NOMO-1 treated with dmso at 0.1 percent for 144 hours (cell line): ENCODE results near the gene AFAP1.
"Not testable (repeated sequence)": the region's sequence is repeated elsewhere in the genome, so short reads cannot be mapped to it uniquely, and the experiment has no call there.

Experiments used
- DNase-seq: peaks from one replicate; lab custom pipeline; 2025; ENCODE audit not compliant: unreplicated experiment; lab: John Stamatoyannopoulos, UW

The AFAP1 gene

GRCh38 chr4:7918187-7918586, 21.5 kb downstream of the AFAP1 start:
- not testable (repeated sequence) for DNase-seq

GRCh38 chr4:7917669-7918068, 22.0 kb downstream of the AFAP1 start:
- no peak for DNase-seq

GRCh38 chr4:7915875-7916242, 23.8 kb downstream of the AFAP1 start:
- no peak for DNase-seq

GRCh38 chr4:7912826-7913225, 26.8 kb downstream of the AFAP1 start:
- DNase-seq: no peak

- no peak for DNase-seq
Measured at GRCh38 chr4:7910952-7911578, 28.6 kb downstream of the AFAP1 start.

- DNase-seq: no peak
Measured at GRCh38 chr4:7910263-7910896, 29.3 kb downstream of the AFAP1 start.

- DNase-seq: no peak
Measured at GRCh38 chr4:7909463-7910262, 30.0 kb downstream of the AFAP1 start.

- no peak for DNase-seq
Measured at GRCh38 chr4:7908668-7909067, 31.0 kb downstream of the AFAP1 start.

- DNase-seq: no peak
Measured at GRCh38 chr4:7907142-7907541, 32.5 kb downstream of the AFAP1 start.

GRCh38 chr4:7906171-7906701, 33.4 kb downstream of the AFAP1 start:
- DNase-seq: no peak

- no peak for DNase-seq
Measured at GRCh38 chr4:7904952-7905915, 34.4 kb downstream of the AFAP1 start.

- no peak for DNase-seq
Measured at GRCh38 chr4:7903791-7904516, 35.7 kb downstream of the AFAP1 start.

GRCh38 chr4:7902826-7903225, 36.8 kb downstream of the AFAP1 start:
- no peak for DNase-seq

- no peak for DNase-seq
Measured at GRCh38 chr4:7902101-7902553, 37.5 kb downstream of the AFAP1 start.

- DNase-seq: no peak
Measured at GRCh38 chr4:7901311-7901885, 38.3 kb downstream of the AFAP1 start.

GRCh38 chr4:7900334-7900909, 39.2 kb downstream of the AFAP1 start:
- DNase-seq: no peak

- no peak for DNase-seq
Measured at GRCh38 chr4:7899184-7899869, 40.3 kb downstream of the AFAP1 start.

- DNase-seq: no peak
Measured at GRCh38 chr4:7898385-7898784, 41.3 kb downstream of the AFAP1 start.

GRCh38 chr4:7897811-7898210, 41.9 kb downstream of the AFAP1 start:
- no peak for DNase-seq
